ENCODE measurements around the gene BIK.

- TF ChIP-seq, protein P1, sequence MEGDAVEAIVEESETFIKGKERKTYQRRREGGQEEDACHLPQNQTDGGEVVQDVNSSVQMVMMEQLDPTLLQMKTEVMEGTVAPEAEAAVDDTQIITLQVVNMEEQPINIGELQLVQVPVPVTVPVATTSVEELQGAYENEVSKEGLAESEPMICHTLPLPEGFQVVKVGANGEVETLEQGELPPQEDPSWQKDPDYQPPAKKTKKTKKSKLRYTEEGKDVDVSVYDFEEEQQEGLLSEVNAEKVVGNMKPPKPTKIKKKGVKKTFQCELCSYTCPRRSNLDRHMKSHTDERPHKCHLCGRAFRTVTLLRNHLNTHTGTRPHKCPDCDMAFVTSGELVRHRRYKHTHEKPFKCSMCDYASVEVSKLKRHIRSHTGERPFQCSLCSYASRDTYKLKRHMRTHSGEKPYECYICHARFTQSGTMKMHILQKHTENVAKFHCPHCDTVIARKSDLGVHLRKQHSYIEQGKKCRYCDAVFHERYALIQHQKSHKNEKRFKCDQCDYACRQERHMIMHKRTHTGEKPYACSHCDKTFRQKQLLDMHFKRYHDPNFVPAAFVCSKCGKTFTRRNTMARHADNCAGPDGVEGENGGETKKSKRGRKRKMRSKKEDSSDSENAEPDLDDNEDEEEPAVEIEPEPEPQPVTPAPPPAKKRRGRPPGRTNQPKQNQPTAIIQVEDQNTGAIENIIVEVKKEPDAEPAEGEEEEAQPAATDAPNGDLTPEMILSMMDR (IDR thresholded peaks at IDR 0.05): no peak
- no peak for TF ChIP-seq POLR2A (IDR thresholded peaks at IDR 0.05)
- TF ChIP-seq POLR2AphosphoS5 (IDR thresholded peaks at IDR 0.05): no peak
- TF ChIP-seq EP300 (IDR thresholded peaks at IDR 0.05): no peak
Measured at GRCh38 chr22:43167001-43167589, 56.5 kb downstream of the BIK start.

Data from upper lobe of left lung (tissue), 4 donors.